ENCODE results near the gene CDK4.
A peak's percentile ranks its signal among the peaks of the same experiment; 100 is the strongest.

DNA sequence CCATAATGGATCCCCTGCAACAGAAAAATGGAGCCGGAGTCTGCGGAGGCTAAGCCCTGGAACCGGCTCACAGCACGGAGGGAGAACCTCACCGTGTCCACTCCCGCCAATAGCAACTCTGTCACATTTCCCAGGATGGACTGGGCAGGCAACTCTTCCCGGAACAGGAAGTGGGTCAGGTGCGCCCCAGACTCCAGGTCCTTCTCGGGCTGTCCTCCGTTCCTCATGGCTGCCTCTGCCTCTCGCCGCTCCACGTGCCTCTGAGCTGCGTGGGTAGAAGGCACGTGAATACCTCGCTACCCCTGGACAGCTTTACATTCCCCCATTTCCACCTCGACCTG is 12.5 kb upstream of the CDK4 start:
- TF ChIP-seq POLR2A (IDR thresholded peaks at IDR 0.05) = peak in 1 of 2 donors; percentile 14
- TF ChIP-seq, protein P1, sequence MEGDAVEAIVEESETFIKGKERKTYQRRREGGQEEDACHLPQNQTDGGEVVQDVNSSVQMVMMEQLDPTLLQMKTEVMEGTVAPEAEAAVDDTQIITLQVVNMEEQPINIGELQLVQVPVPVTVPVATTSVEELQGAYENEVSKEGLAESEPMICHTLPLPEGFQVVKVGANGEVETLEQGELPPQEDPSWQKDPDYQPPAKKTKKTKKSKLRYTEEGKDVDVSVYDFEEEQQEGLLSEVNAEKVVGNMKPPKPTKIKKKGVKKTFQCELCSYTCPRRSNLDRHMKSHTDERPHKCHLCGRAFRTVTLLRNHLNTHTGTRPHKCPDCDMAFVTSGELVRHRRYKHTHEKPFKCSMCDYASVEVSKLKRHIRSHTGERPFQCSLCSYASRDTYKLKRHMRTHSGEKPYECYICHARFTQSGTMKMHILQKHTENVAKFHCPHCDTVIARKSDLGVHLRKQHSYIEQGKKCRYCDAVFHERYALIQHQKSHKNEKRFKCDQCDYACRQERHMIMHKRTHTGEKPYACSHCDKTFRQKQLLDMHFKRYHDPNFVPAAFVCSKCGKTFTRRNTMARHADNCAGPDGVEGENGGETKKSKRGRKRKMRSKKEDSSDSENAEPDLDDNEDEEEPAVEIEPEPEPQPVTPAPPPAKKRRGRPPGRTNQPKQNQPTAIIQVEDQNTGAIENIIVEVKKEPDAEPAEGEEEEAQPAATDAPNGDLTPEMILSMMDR (IDR thresholded peaks at IDR 0.05) = no peak

Data from Peyer's patch (tissue), 4 donors.